Heart right ventricle (tissue), 16 donors: ENCODE results near the gene GRIK2. TPM values are rescaled to one million over a fixed set of nuclear protein-coding genes. Genes with fewer than 3 reads are reported as not detected.

Experiments used
- ATAC-seq, 8 donors: fragments of 200-7000 bp; cut with Tn5 transposase; one replicate each; pipeline ENCODE4 v1.9.1; 2020; ENCODE audit warnings: mild to moderate bottlenecking in 8 of 8, moderate library complexity in 8 of 8, moderate number of reproducible peaks in 1 of 8
- DNase-seq, 2 donors: peaks; one replicate each; pipeline ENCODE4 v3.0.0-alpha.2; 2020
- H3K27ac ChIP-seq, 10 donors: fragments of 200-600 bp; sonication (generic) in 2 of 10; one replicate each; pipeline versions ENCODE4 v1.5.0 to v1.8.0; 2020 to 2022; ENCODE audit warnings: mild to moderate bottlenecking in 3 of 10
- H3K27me3 ChIP-seq, 7 donors: fragments of 200-600 bp; one replicate each; pipeline ENCODE4 v1.8.0; 2021 to 2022; ENCODE audit warnings: mild to moderate bottlenecking in 2 of 7
- H3K36me3 ChIP-seq, 9 donors: fragments of 200-600 bp; sonication (generic) in 1 of 9; one replicate each; pipeline versions ENCODE4 v1.5.0 to v1.8.0; 2020 to 2022; ENCODE audit warnings: mild to moderate bottlenecking in 2 of 9
- H3K4me1 ChIP-seq, 9 donors: fragments of 200-600 bp; sonication (generic) in 1 of 9; one replicate each; pipeline versions ENCODE4 v1.5.0 to v1.8.0; 2020 to 2022; ENCODE audit warnings: mild to moderate bottlenecking in 4 of 9
- H3K4me3 ChIP-seq, 10 donors: fragments of 200-600 bp; sonication (generic) in 2 of 10; one replicate each; pipeline versions ENCODE4 v1.5.0 to v1.8.0; 2020 to 2022; ENCODE audit warnings: mild to moderate bottlenecking in 7 of 10, moderate library complexity in 2 of 10
- H3K9me3 ChIP-seq, 11 donors: fragments of 200-600 bp in 10 of 11; sonication (generic) in 2 of 11; one replicate each; pipeline versions ENCODE4 v1.5.0 to v1.8.0; 2013 to 2022; ENCODE audit warnings: mild to moderate bottlenecking in 2 of 11, control low read depth in 1 of 11, moderate library complexity in 1 of 11
- CTCF ChIP-seq, 9 donors: fragments of 200-600 bp; sonication (generic) in 2 of 9; IDR thresholded peaks; one replicate each; pipeline versions ENCODE4 v1.5.0 to v1.8.0; 2021 to 2022; ENCODE audit warnings: antibody characterized with exemption in 9 of 9, mild to moderate bottlenecking in 5 of 9, moderate library complexity in 1 of 9
- WGBS, 2 donors: extraction: QIAGEN DNeasy Blood & Tissue Kit; methylation state at CpG; one replicate each; pipeline ENCODE4 v1.1.7; 2013; ENCODE audit warnings: inconsistent platforms in 1 of 2; 5-methylcytosine and 5-hydroxymethylcytosine counted together
- intact Hi-C, 10 donors: fragments of 100-400 bp; cut with DNase I; formaldehyde crosslinking; loops; one replicate each; pipeline versions ENCODE4 v1.11.1 to v1.14.2; 2022
- polyA plus RNA-seq, 2 donors: library from polyadenylated mRNA; stranded (reverse); fragments of 200-250 nt; gene quantifications; one replicate each; pipeline ENCODE4 v1.2.3, GENCODE V29; 2013
- total RNA-seq, 10 donors: library from RNA; stranded (reverse); fragmentation: NEBNext Ultra II Directional in 3 of 10; extraction: Animal tissue kit (Norgen Biotek cat#: 25700) in 3 of 10; gene quantifications; one replicate each; pipeline versions ENCODE4 v1.2.1 to v1.2.4, GENCODE V29; 2021 to 2023
- donor health status: Arrhythmogenic right ventricular cardiomyopathy.
- donor health status: ischemic (EF 13 %, LVEDD 7.1; RV severe dilation, severe dysfunction).
- donor health status: healthy with polysubstance abuse.
- donor health status: DM: no; HTN: yes; CAD: no.
- donor health status: DM: no; HTN: no; CAD: no.
- donor health status: ischemic (EF 25% LVEDD 6.9; RV normal size, moderate dysfunction).
- donor health status: ischemic (EF 25% LVEDD 5.7; RV mildly dilated, moderate dysfunction).
- donor health status: healthy.
- donor health status: DM: yes; HTN: yes; CAD: no.
- donor health status: Ischemic cardiomyopathy.
- donor health status: ischemic (EF 35%, LVEDD 5.7; RV mildly dilated, moderate dysfunction).
- donor health status: nonischemic (EF 11% LVEDD 7.7; RV severe dilation, severe dysfunction).
- donor health status: DM: yes; HTN: yes; CAD: no.
- donor health status: PGD.
- donor health status: ischemic (EF 29% LVEDD 5.4; RV normal size, mild dysfunction).
- donor health status: nonischemic (EF 23%, LVEDD 6.1; RV moderate dilation, normal function).

Gene GRIK2
- total and polyA plus RNA-seq, 12 donors = 0.13 to 7.0 (median 2.5) TPM

DNA sequence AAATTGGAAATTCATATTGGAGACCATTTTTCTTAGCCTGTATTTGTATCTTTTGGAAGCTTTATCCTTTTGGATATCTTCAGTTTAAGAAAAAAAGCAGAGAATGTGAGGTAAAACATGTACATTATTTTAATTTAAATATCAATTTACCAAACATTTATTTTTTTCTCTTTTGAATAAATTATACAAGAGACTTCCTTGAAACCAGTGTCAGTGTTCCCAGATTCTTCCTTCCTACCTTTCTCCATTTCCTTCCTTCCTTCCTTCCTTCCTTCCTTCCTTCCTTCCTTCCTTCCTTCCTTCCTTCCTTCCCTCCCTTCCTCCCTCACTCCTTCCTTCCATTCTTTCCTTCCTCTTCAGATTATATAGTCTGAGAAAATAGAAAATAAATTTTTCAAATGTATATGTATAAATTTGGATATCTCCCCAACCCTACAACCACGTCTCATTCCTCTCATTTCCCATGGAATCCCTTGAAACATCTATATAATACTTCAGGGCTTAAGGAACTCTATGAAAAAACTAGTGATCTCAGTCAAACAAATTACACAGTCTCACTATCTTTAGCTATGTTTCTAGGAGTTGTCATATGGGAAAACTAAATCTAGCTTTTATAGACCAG, 528.4 kb downstream of the GRIK2 start:
- TF ChIP-seq CTCF (IDR thresholded peaks at IDR 0.05) = no peak
- intact Hi-C loops = no loop called here
- no peak overlapping the region for H3K27ac ChIP-seq
- whole genome bisulfite sequencing, 2 donors = 69 to 81% methylated on average over 1 of the region's 1 CpG
- ATAC-seq (no peak), DNase-seq (no peak)
- H3K4me1 ChIP-seq = no peaks in the 10 kb centered on the region
- no peak overlapping the region for H3K4me3 ChIP-seq
- no peaks in the 10 kb centered on the region for H3K27me3 ChIP-seq
- no peaks in the 10 kb centered on the region for H3K9me3 ChIP-seq
- H3K36me3 ChIP-seq = no peaks in the 10 kb centered on the region

- Histone ChIP-seq H3K27me3 (no peaks in the 10 kb centered on the region), H3K27ac (no peak overlapping the region), H3K4me1 (no peaks in the 10 kb centered on the region), H3K4me3 (no peak overlapping the region), H3K36me3 (no peaks in the 10 kb centered on the region), H3K9me3 (no peaks in the 10 kb centered on the region)
- TF ChIP-seq CTCF (IDR thresholded peaks at IDR 0.05) = no peak
- WGBS, 2 donors = 78 to 80% methylated on average over 7 of the region's 7 CpGs
- no peak for DNase-seq
- ATAC-seq = no peak
- intact Hi-C loops = no loop called here
Observed at GRCh38 chr6:101926149-101926925, 532.8 kb downstream of the GRIK2 start.

DNA sequence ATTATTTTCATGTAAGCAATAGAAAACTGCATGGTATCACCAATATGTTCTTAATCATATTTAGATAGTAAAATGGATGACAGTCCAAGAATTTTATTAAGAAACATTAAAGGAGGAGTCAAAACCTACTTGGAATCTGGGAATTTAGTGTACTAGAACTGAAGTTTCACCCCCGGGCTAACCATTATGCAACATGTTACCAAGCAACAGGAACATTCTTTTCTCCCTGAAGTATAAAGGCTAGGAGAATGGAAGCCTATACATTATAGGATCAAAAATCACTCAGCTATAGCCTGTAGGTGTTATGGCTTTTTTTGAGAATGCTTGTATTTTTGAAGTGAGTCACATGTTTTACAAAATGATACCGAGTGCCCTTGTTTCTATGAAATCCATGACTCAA, 538.3 kb downstream of the GRIK2 start:
- Histone ChIP-seq H3K36me3 (no peaks in the 10 kb centered on the region), H3K4me1 (no peaks in the 10 kb centered on the region), H3K27ac (no peak overlapping the region), H3K4me3 (no peak overlapping the region), H3K27me3 (no peaks in the 10 kb centered on the region), H3K9me3 (no peaks in the 10 kb centered on the region)
- intact Hi-C loops = no loop called here
- DNase-seq (no peak), ATAC-seq (no peak)
- no peak for TF ChIP-seq CTCF (IDR thresholded peaks at IDR 0.05)
- WGBS, 2 donors = 80 to 82% methylated on average over 2 of the region's 2 CpGs

- intact Hi-C loops = no loop called here
- DNase-seq (no peak), ATAC-seq (no peak)
- no peaks in the 10 kb centered on the region for H3K9me3 ChIP-seq
- H3K4me1 ChIP-seq = no peaks in the 10 kb centered on the region
- TF ChIP-seq CTCF (IDR thresholded peaks at IDR 0.05) = no peak
- H3K36me3 ChIP-seq = no peaks in the 10 kb centered on the region
- no peak overlapping the region for H3K27ac ChIP-seq
- 69 to 88% methylated on average over 3 of the region's 3 CpGs for WGBS, 2 donors
- H3K4me3 ChIP-seq = no peak overlapping the region
- no peaks in the 10 kb centered on the region for H3K27me3 ChIP-seq
Observed at GRCh38 chr6:101932704-101933103, 539.2 kb downstream of the GRIK2 start.
